ENCODE results near the gene NEDD1.

DNA sequence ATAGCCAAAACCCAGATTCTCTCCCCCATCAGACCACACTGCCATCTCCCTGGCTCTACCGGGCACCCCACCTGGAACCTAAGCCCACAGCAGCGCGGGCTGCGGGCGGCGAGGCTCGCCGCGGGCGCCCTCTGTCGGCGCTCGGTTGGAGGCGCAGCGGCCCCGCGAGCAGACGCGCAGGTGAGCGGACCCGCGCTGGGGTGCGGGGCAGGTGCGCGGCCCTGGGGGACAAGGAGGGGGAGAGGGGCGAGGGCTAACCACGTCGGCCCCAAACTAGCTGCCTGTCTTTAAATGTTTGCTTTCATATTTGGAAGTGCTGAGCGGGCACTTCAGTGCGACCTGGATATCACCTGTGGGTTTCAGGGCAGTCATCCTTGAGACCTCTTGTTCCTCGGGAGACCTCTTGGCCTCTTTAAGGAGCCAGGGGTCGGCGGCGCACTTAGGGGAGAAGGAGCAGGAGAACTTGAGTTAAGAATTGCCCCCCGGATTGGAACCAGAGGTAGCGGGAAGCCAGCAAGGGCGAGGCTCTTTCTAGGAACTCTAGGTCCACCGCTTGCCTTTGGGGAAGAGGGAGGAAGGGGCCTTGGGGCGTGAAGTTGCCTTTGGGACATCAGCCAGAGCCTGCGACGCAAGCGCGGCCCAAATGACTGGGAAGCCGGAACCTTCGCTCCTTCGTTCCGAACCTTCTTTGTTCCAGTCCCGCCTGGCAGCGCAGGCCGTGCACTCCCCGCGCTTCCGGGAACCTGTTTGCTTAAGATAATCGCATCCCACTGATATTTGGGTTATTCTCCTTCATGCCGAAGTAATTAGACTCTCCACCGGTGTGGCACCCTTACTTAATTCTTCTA is 78.7 kb downstream of the NEDD1 start:
- TF ChIP-seq POLR2A (IDR thresholded peaks at IDR 0.05) = no peak
- TF ChIP-seq, protein P1, sequence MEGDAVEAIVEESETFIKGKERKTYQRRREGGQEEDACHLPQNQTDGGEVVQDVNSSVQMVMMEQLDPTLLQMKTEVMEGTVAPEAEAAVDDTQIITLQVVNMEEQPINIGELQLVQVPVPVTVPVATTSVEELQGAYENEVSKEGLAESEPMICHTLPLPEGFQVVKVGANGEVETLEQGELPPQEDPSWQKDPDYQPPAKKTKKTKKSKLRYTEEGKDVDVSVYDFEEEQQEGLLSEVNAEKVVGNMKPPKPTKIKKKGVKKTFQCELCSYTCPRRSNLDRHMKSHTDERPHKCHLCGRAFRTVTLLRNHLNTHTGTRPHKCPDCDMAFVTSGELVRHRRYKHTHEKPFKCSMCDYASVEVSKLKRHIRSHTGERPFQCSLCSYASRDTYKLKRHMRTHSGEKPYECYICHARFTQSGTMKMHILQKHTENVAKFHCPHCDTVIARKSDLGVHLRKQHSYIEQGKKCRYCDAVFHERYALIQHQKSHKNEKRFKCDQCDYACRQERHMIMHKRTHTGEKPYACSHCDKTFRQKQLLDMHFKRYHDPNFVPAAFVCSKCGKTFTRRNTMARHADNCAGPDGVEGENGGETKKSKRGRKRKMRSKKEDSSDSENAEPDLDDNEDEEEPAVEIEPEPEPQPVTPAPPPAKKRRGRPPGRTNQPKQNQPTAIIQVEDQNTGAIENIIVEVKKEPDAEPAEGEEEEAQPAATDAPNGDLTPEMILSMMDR (IDR thresholded peaks at IDR 0.05) = peak; percentile 43 to 81 (median 63)

All from Peyer's patch (tissue), 4 donors.